ENCODE results near the gene FAM78B. TPM values are rescaled to one million over a fixed set of nuclear protein-coding genes. Genes with fewer than 3 reads are reported as not detected.

FAM78B gene
- polyA plus RNA-seq, 4 donors: 0.22 to 1.3 (median 0.86) TPM

DNA sequence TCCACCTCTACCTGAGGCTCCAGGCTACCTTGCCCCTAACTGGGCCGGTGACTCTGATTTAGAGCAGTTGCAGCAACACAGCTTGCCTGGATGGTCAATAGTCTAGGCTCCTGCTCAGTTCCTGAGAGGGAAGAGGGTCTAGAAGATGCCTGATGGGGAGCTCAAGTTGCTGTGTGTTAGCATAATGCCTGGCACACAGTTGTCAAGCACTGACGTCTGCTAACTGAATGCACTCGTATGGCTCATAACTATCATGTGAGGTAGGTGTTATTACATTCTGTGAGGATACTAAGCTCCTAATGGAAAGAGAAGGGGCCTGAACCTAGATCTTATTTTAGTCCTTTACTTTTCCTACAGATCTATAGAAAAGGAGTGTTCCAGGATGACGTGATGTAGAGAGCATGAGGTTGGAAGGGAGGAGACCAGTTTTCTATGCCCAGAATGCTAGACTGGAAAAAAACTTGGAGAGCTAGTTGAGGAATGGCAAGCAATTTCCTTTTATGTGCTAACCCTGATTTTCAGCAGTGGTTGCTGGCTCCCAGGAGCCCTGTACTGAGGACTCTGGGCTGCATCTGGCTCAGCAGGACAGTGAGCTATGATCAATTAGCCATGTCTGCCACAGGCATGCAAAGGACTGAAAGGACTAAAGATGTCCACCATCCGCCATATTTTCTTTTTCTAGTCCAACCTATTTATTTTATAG lies 30.0 kb downstream of the FAM78B start:
- Histone ChIP-seq H3K27me3 (ENCODE audit: control insufficient read depth in 3 of 3, insufficient read depth in 3 of 3, low read length in 3 of 3) (no peaks in the 10 kb centered on the region), H3K4me3 (ENCODE audit: low read depth in 1 of 3, low read length in 3 of 3) (no peak overlapping the region), H3K36me3 (ENCODE audit: control insufficient read depth in 3 of 3, insufficient read depth in 2 of 3, low read depth in 1 of 3, low read length in 3 of 3) (no peaks in the 10 kb centered on the region), H3K27ac (ENCODE audit: low read depth in 1 of 3, low read length in 2 of 3) (no peak overlapping the region), H3K9me3 (ENCODE audit: control insufficient read depth in 2 of 2, insufficient read depth in 1 of 2, low read depth in 1 of 2, low read length in 1 of 2) (peaks cover 0 to 4% of the 10 kb centered on the region in 2 donors), H3K4me1 (ENCODE audit: control insufficient read depth in 3 of 3, insufficient read depth in 2 of 3, low read depth in 1 of 3, low read length in 2 of 3) (no peaks in the 10 kb centered on the region)
- FAIRE-seq: no peak
- DNase-seq: no peak
- WGBS, 3 donors: 80 to 89% (median 83%) methylated on average over 5 of the region's 5 CpGs

- FAIRE-seq: no peak
- 67 to 81% (median 77%) methylated on average over 3 of the region's 3 CpGs for WGBS, 3 donors
- H3K36me3 ChIP-seq (ENCODE audit: control insufficient read depth in 3 of 3, insufficient read depth in 2 of 3, low read depth in 1 of 3, low read length in 3 of 3): no peaks in the 10 kb centered on the region
- peaks cover 0 to 4% of the 10 kb centered on the region in 2 donors for H3K9me3 ChIP-seq (ENCODE audit: control insufficient read depth in 2 of 2, insufficient read depth in 1 of 2, low read depth in 1 of 2, low read length in 1 of 2)
- H3K27ac ChIP-seq (ENCODE audit: low read depth in 1 of 3, low read length in 2 of 3): no peak overlapping the region
- no peak for DNase-seq
- no peaks in the 10 kb centered on the region for H3K27me3 ChIP-seq (ENCODE audit: control insufficient read depth in 3 of 3, insufficient read depth in 3 of 3, low read length in 3 of 3)
- H3K4me3 ChIP-seq (ENCODE audit: low read depth in 1 of 3, low read length in 3 of 3): no peak overlapping the region
- no peaks in the 10 kb centered on the region for H3K4me1 ChIP-seq (ENCODE audit: control insufficient read depth in 3 of 3, insufficient read depth in 2 of 3, low read depth in 1 of 3, low read length in 2 of 3)
These were observed 30.6 kb downstream of the FAM78B start for GRCh38 chr1:166136222-166136621.

DNA sequence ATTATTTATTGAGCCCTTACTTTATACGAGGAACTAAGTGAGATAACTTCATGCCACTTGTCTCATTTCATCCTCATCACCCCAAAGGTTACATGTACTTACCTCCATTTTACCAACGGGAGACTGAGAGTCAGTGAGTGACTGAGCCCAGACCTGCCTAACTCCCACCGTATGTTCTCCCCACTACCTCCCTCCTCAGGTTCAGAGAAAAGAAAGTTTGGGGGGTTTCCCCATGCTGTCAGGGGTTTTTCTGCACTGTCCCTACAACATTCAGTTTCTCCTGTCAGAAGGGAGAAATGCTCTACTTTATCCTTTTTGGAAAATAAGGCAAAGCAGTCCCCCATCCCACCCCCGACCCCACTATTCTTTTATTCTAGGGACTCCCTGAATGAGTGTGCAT lies 32.9 kb downstream of the FAM78B start:
- no peak overlapping the region for H3K27ac ChIP-seq (ENCODE audit: low read depth in 1 of 3, low read length in 2 of 3)
- no peaks in the 10 kb centered on the region for H3K27me3 ChIP-seq (ENCODE audit: control insufficient read depth in 3 of 3, insufficient read depth in 3 of 3, low read length in 3 of 3)
- WGBS, 3 donors: 76 to 88% (median 84%) methylated on average over 4 of the region's 4 CpGs
- H3K4me1 ChIP-seq (ENCODE audit: control insufficient read depth in 3 of 3, insufficient read depth in 2 of 3, low read depth in 1 of 3, low read length in 2 of 3): no peaks in the 10 kb centered on the region
- no peak overlapping the region for H3K4me3 ChIP-seq (ENCODE audit: low read depth in 1 of 3, low read length in 3 of 3)
- DNase-seq: no peak
- peaks cover 0 to 4% of the 10 kb centered on the region in 2 donors for H3K9me3 ChIP-seq (ENCODE audit: control insufficient read depth in 2 of 2, insufficient read depth in 1 of 2, low read depth in 1 of 2, low read length in 1 of 2)
- FAIRE-seq: no peak
- no peaks in the 10 kb centered on the region for H3K36me3 ChIP-seq (ENCODE audit: control insufficient read depth in 3 of 3, insufficient read depth in 2 of 3, low read depth in 1 of 3, low read length in 3 of 3)

DNA sequence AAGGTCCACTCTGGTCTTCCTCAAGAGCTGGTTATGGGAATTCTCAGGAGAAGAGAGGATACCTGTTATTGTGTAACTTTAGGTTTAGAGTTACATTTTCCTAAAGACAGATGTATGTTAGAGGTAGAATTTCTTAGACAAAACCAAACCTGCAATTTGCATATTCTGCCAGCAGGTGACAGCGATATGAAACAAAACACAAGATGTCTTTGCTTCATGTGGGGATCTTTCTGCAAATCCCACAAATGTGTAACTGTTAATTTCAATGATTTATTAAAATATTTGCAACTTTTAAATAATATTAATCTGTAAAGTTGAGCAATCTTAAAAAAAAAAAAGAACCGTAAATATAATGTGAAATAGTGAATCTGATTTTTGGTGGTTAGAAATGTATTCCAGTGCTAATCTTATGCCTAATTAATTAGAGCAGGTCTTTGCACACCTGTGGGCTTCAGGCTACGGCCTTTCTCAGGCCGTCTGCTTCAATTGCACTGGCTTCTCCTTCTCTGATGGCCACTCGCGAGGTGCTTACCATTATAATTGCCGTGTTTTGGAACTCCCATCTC lies 33.4 kb downstream of the FAM78B start:
- H3K4me3 ChIP-seq (ENCODE audit: low read depth in 1 of 3, low read length in 3 of 3): no peak overlapping the region
- H3K9me3 ChIP-seq (ENCODE audit: control insufficient read depth in 2 of 2, insufficient read depth in 1 of 2, low read depth in 1 of 2, low read length in 1 of 2): peaks cover 0 to 4% of the 10 kb centered on the region in 2 donors
- no peak for FAIRE-seq
- DNase-seq: peak in 1 of 2 donors; percentile 55
- H3K27ac ChIP-seq (ENCODE audit: low read depth in 1 of 3, low read length in 2 of 3): no peak overlapping the region
- H3K36me3 ChIP-seq (ENCODE audit: control insufficient read depth in 3 of 3, insufficient read depth in 2 of 3, low read depth in 1 of 3, low read length in 3 of 3): no peaks in the 10 kb centered on the region
- H3K27me3 ChIP-seq (ENCODE audit: control insufficient read depth in 3 of 3, insufficient read depth in 3 of 3, low read length in 3 of 3): no peaks in the 10 kb centered on the region
- no peaks in the 10 kb centered on the region for H3K4me1 ChIP-seq (ENCODE audit: control insufficient read depth in 3 of 3, insufficient read depth in 2 of 3, low read depth in 1 of 3, low read length in 2 of 3)
- WGBS, 3 donors: 91 to 93% (median 91%) methylated on average over 7 of the region's 7 CpGs

GRCh38 chr1:166132496-166132895 lies 34.3 kb downstream of the FAM78B start:
- Histone ChIP-seq H3K9me3 (ENCODE audit: control insufficient read depth in 2 of 2, insufficient read depth in 1 of 2, low read depth in 1 of 2, low read length in 1 of 2) (peaks cover 0 to 4% of the 10 kb centered on the region in 2 donors), H3K27ac (ENCODE audit: low read depth in 1 of 3, low read length in 2 of 3) (no peak overlapping the region), H3K36me3 (ENCODE audit: control insufficient read depth in 3 of 3, insufficient read depth in 2 of 3, low read depth in 1 of 3, low read length in 3 of 3) (no peaks in the 10 kb centered on the region), H3K4me1 (ENCODE audit: control insufficient read depth in 3 of 3, insufficient read depth in 2 of 3, low read depth in 1 of 3, low read length in 2 of 3) (no peaks in the 10 kb centered on the region), H3K27me3 (ENCODE audit: control insufficient read depth in 3 of 3, insufficient read depth in 3 of 3, low read length in 3 of 3) (no peaks in the 10 kb centered on the region), H3K4me3 (ENCODE audit: low read depth in 1 of 3, low read length in 3 of 3) (no peak overlapping the region)
- DNase-seq (no peak), FAIRE-seq (no peak)

- no peaks in the 10 kb centered on the region for H3K27me3 ChIP-seq (ENCODE audit: control insufficient read depth in 3 of 3, insufficient read depth in 3 of 3, low read length in 3 of 3)
- WGBS, 3 donors: 92 to 93% (median 93%) methylated on average over 3 of the region's 3 CpGs
- H3K4me3 ChIP-seq (ENCODE audit: low read depth in 1 of 3, low read length in 3 of 3): no peak overlapping the region
- H3K27ac ChIP-seq (ENCODE audit: low read depth in 1 of 3, low read length in 2 of 3): no peak overlapping the region
- no peaks in the 10 kb centered on the region for H3K4me1 ChIP-seq (ENCODE audit: control insufficient read depth in 3 of 3, insufficient read depth in 2 of 3, low read depth in 1 of 3, low read length in 2 of 3)
- peaks cover 0 to 4% of the 10 kb centered on the region in 2 donors for H3K9me3 ChIP-seq (ENCODE audit: control insufficient read depth in 2 of 2, insufficient read depth in 1 of 2, low read depth in 1 of 2, low read length in 1 of 2)
- FAIRE-seq (no peak), DNase-seq (no peak)
- H3K36me3 ChIP-seq (ENCODE audit: control insufficient read depth in 3 of 3, insufficient read depth in 2 of 3, low read depth in 1 of 3, low read length in 3 of 3): no peaks in the 10 kb centered on the region
These were observed 37.8 kb downstream of the FAM78B start for GRCh38 chr1:166129006-166129405.

DNA sequence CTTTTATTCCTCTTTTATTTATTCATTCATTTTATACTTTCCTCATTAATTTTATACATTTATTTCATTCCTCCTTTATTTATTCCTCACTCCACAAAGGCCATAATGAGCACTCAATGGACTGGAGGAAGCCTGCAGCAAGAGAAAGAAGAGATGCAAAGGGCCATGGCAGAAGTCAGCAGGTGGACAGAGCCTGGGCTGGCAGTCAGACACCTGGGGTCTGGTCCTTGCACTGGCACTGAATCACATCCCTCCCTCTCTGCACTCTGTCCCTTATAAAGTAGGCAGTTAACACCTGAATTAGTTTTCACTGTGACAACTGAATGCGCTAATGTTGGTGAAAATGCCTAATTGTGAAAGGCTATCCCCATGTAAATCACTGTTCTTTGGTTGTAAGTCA lies 38.6 kb downstream of the FAM78B start:
- Histone ChIP-seq H3K36me3 (ENCODE audit: control insufficient read depth in 3 of 3, insufficient read depth in 2 of 3, low read depth in 1 of 3, low read length in 3 of 3) (no peaks in the 10 kb centered on the region), H3K27me3 (ENCODE audit: control insufficient read depth in 3 of 3, insufficient read depth in 3 of 3, low read length in 3 of 3) (no peaks in the 10 kb centered on the region), H3K4me1 (ENCODE audit: control insufficient read depth in 3 of 3, insufficient read depth in 2 of 3, low read depth in 1 of 3, low read length in 2 of 3) (no peaks in the 10 kb centered on the region), H3K4me3 (ENCODE audit: low read depth in 1 of 3, low read length in 3 of 3) (no peak overlapping the region), H3K27ac (ENCODE audit: low read depth in 1 of 3, low read length in 2 of 3) (no peak overlapping the region), H3K9me3 (ENCODE audit: control insufficient read depth in 2 of 2, insufficient read depth in 1 of 2, low read depth in 1 of 2, low read length in 1 of 2) (peaks cover 0 to 4% of the 10 kb centered on the region in 2 donors)
- DNase-seq (no peak), FAIRE-seq (no peak)
- WGBS, 3 donors: 58 to 98% (median 93%) methylated on average over 1 of the region's 1 CpG

GRCh38 chr1:166127003-166127402 lies 39.8 kb downstream of the FAM78B start:
- H3K9me3 ChIP-seq (ENCODE audit: control insufficient read depth in 2 of 2, insufficient read depth in 1 of 2, low read depth in 1 of 2, low read length in 1 of 2): no peaks in the 10 kb centered on the region
- 66 to 83% (median 74%) methylated on average over 1 of the region's 1 CpG for WGBS, 3 donors
- FAIRE-seq: no peak

More at GRCh38 chr1:166127003-166127402, 39.8 kb downstream of the FAM78B start:
- DNase-seq: no peak
- Histone ChIP-seq H3K27me3 (ENCODE audit: control insufficient read depth in 3 of 3, insufficient read depth in 3 of 3, low read length in 3 of 3) (no peaks in the 10 kb centered on the region), H3K36me3 (ENCODE audit: control insufficient read depth in 3 of 3, insufficient read depth in 2 of 3, low read depth in 1 of 3, low read length in 3 of 3) (no peaks in the 10 kb centered on the region), H3K27ac (ENCODE audit: low read depth in 1 of 3, low read length in 2 of 3) (no peak overlapping the region), H3K4me1 (ENCODE audit: control insufficient read depth in 3 of 3, insufficient read depth in 2 of 3, low read depth in 1 of 3, low read length in 2 of 3) (no peaks in the 10 kb centered on the region), H3K4me3 (ENCODE audit: low read depth in 1 of 3, low read length in 3 of 3) (no peak overlapping the region)
